Astrocyte of the cerebellum (primary cell): ENCODE data around the gene ZCCHC7.
"Not testable (repeated sequence)": the region's sequence is repeated elsewhere in the genome, so short reads cannot be mapped to it uniquely, and the experiment has no call there.

Experiments used
- DNase-seq: peaks from one replicate; pipeline ENCODE4 v3.0.0-alpha.2; 2011; ENCODE audit warnings: low read depth
- H3K4me3 ChIP-seq: 2 replicates; pipeline ENCODE4 v1.5.1; 2011; ENCODE audit warnings: mild to moderate bottlenecking, low read depth, low read length, moderate library complexity
- CTCF ChIP-seq: IDR thresholded peaks from 2 replicates; pipeline ENCODE4 v1.5.1; 2012; ENCODE audit warnings: low read length, low read depth, moderate library complexity, mild to moderate bottlenecking; ENCODE audit errors: missing control alignments
- in situ Hi-C: cut with HindIII; loops from 2 replicates; pipeline ENCODE4 v1.10.0; 2017; ENCODE audit warnings: low sequenced_read_pairs

Gene ZCCHC7

GRCh38 chr9:37201581-37201980 is 81.2 kb downstream of the ZCCHC7 start:
- DNase-seq = no peak
- TF ChIP-seq CTCF = no peak
- no peak overlapping the region for H3K4me3 ChIP-seq
- in situ Hi-C loops = no loop called here

DNA sequence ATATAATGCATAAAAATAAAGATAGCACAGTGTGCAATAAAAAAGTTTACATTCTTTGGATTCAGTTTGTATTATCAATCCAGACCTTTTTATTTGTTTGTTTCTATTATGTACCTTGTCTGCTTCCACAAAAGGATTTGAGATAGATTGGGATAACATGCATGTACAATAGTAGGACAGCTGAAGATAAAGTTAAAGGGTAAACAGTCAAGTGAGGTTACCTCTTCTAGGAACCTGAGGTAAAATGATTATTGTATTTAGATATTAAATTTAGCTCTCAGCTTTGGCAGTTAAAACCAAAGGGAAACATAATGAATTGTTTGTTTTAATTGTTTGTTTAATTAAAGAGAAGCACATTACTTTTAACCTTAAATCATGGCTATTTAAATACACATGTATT is 81.7 kb downstream of the ZCCHC7 start:
- H3K4me3 ChIP-seq = no peak overlapping the region
- TF ChIP-seq CTCF = no peak
- DNase-seq = no peak
- in situ Hi-C loops = no loop called here

- DNase-seq, H3K4me3 ChIP-seq, in situ Hi-C loops: not testable (repeated sequence)
Observed at GRCh38 chr9:37203456-37203855, 83.1 kb downstream of the ZCCHC7 start.

GRCh38 chr9:37206121-37206620 is 85.8 kb downstream of the ZCCHC7 start:
- DNase-seq = no peak
- no peak overlapping the region for H3K4me3 ChIP-seq
- TF ChIP-seq CTCF = no peak
- in situ Hi-C loops = no loop called here

DNA sequence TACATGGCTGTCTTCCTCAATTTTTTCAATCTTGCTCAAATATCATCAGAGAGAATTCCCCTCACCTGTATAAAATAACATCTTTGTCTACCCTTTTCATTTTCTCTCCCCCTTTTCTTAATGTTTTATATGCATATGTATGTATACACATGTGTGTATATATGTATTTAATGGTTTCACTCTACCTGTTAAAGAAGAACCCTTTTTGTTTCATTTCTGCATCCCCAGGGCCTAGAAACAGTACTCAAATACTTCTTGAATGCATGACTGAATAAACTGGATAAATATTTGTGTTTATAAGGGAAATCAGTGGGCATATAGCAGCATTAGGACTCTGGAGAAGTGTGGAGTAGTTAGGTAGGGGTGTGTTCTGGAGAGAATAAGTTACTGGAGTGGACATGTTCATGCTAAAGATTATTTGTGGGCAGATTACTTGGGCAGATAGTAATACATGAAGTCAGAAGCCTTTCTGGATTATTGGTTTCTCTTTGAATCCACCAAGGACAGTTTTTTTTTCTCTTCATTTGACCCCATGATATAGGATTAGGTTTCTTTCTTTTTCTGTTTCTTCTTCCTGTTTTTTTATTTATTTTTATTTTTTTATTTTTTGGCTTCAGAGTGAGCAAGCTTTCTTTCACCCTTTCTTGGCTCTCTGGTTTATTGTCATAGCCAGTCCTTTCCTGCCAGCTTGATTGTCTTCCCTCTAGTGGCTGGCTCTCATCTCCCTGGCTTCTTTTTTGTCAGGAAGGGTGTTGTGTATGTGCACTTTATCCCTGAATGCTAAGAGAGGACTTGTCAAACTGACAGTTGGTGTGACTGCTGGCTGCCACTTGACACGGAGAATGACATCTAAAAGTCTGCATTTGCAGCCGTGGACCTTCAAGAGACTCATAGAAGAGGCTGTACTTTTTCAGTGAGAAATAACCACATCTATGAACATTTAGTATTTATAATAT is 89.3 kb downstream of the ZCCHC7 start:
- in situ Hi-C loops = no loop called here
- no peak overlapping the region for H3K4me3 ChIP-seq
- TF ChIP-seq CTCF = peak; percentile 16
- no peak for DNase-seq

- in situ Hi-C loops = no loop called here
- H3K4me3 ChIP-seq = no peak overlapping the region
- no peak for TF ChIP-seq CTCF
- DNase-seq = no peak
Observed at GRCh38 chr9:37210737-37211523, 90.6 kb downstream of the ZCCHC7 start.
